Uterine smooth muscle cell (primary cell): Measurements from ENCODE around the gene GLMN. TPM values are rescaled to one million over a fixed set of nuclear protein-coding genes. Genes with fewer than 3 reads are reported as not detected.

Experiments
- total RNA-seq: library from RNA; depleted of rRNA; stranded (reverse); fragments of >200 nt; gene quantifications from 2 replicates; pipeline ENCODE4 v1.2.3, GENCODE V29; 2014

The GLMN gene, protein sequence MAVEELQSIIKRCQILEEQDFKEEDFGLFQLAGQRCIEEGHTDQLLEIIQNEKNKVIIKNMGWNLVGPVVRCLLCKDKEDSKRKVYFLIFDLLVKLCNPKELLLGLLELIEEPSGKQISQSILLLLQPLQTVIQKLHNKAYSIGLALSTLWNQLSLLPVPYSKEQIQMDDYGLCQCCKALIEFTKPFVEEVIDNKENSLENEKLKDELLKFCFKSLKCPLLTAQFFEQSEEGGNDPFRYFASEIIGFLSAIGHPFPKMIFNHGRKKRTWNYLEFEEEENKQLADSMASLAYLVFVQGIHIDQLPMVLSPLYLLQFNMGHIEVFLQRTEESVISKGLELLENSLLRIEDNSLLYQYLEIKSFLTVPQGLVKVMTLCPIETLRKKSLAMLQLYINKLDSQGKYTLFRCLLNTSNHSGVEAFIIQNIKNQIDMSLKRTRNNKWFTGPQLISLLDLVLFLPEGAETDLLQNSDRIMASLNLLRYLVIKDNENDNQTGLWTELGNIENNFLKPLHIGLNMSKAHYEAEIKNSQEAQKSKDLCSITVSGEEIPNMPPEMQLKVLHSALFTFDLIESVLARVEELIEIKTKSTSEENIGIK
- 8.5 and 12.4 TPM in 2 replicates for total RNA-seq

DNA sequence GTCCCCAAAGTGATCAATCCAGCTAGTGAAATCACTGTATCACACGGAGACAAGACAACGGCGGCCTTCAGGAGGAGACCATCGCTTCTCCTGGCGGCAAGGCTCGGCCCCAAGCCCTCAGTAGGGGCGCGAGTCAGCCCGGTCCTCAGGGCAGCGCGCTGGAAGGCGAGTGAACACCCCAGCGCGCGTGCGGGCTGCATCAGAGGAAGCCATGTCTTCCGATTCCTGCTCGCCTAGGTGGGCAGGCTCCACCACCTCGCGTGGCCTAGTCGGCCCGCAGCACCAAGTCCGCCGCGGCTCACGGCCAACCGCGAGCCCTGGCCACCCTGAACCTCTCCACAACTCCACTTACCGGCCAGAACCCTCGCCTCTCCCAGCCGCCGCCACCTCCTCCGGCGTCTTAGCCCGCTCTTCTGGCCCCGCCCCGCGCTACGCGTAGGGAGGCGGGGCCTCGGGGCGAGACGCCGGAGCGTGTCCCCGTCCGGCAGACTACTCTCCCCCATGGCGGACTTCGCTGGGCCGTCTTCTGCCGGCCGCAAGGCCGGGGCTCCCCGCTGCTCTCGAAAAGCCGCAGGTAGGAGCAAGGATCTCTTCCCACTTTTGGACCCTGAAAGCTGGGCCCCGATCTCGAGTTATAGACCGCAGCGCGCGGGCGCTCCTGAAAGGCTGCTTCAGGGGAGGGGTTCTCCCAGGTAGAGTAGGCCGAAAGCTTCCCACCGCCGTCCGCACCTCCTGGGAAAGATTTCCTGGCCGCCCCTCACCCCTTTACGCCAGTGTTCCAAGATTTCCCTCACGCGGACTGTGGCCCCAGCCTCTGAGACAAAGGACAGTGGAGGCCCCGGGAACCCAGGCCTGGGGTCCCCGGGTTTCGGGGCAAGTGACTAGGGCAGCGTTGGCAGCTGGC is at the start of gene GLMN, which contains the start of gene RPAP2:
Gene GLMN (minus strand): TSS at position 415 of the 904 bp plus-strand sequence. CDS start 988 bp downstream, outside the sequence.
Gene RPAP2 (plus strand): TSS at position 487 of the 904 bp plus-strand sequence. CDS start 15 bp downstream, at position 502.

GRCh38 chr1:92217721-92218120 is 81.1 kb downstream of the GLMN start, which contains the start of gene C1orf146:
Gene C1orf146, plus strand, starts transcription at chr1:92217915. Its CDS starts 13,506 bp downstream, at chr1:92231421.

Other genes with a start within 250 kb of the GLMN start
- gene SETSIP, start 223.6 kb downstream of the GLMN start, total RNA-seq = 0.12 and 0.22 TPM in 2 replicates
- 4.1 and 5.5 TPM in 2 replicates for gene BTBD8, start 218.6 kb downstream of the GLMN start, total RNA-seq
- gene C1orf146, start 81.1 kb downstream of the GLMN start, total RNA-seq = not detected in 2 replicates
- gene RPAP2, start 72 bp upstream of the GLMN start, total RNA-seq = 10.2 and 14.8 TPM in 2 replicates
- gene GFI1, start 187.9 kb upstream of the GLMN start, total RNA-seq = 0.11 TPM in 1 of 2 replicates, not detected in the other